Left ventricle myocardium inferior (tissue), 1 donor: ENCODE measurements around the gene IGF1. TPM values are rescaled to one million over a fixed set of nuclear protein-coding genes. Genes with fewer than 3 reads are reported as not detected.

Experiments
- DNase-seq: peaks from one replicate; pipeline ENCODE4 v3.0.0-alpha.2; 2020
- H3K27ac ChIP-seq: fragments of 200-600 bp; replicated peaks from 2 replicates; pipeline ENCODE4 v1.8.0; 2021
- H3K27me3 ChIP-seq: fragments of 200-600 bp; 2 replicates; pipeline ENCODE4 v1.8.0; 2021; ENCODE audit warnings: low read depth
- H3K36me3 ChIP-seq: fragments of 200-600 bp; 2 replicates; pipeline ENCODE4 v1.8.0; 2021
- H3K4me1 ChIP-seq: fragments of 200-600 bp; 2 replicates; pipeline ENCODE4 v1.8.0; 2021
- H3K4me3 ChIP-seq: fragments of 200-600 bp; 2 replicates; pipeline ENCODE4 v1.8.0; 2021; ENCODE audit warnings: mild to moderate bottlenecking, moderate library complexity
- H3K9me3 ChIP-seq: fragments of 200-600 bp; replicated peaks from 2 replicates; pipeline ENCODE4 v1.8.0; 2021
- CTCF ChIP-seq: fragments of 200-600 bp; IDR thresholded peaks from 2 replicates; pipeline ENCODE4 v1.8.0; 2021; ENCODE audit warnings: antibody characterized with exemption, mild to moderate bottlenecking, borderline replicate concordance
- intact Hi-C: fragments of 100-400 bp; cut with micrococcal nuclease; formaldehyde crosslinking; loops from one replicate; pipeline ENCODE4 v1.11.0; 2022
- total RNA-seq: library from RNA; stranded (reverse); fragmentation: NEBNext Ultra II Directional; extraction: Animal tissue kit (Norgen Biotek cat#: 25700); gene quantifications from one replicate; pipeline ENCODE4 v1.2.1, GENCODE V29; 2021
- donor health status: DM: no; HTN: yes; CAD: no; lungs with severe emphysema.

Gene IGF1
- total RNA-seq, 1 donor from 2014 or later = 5.8 TPM

DNA sequence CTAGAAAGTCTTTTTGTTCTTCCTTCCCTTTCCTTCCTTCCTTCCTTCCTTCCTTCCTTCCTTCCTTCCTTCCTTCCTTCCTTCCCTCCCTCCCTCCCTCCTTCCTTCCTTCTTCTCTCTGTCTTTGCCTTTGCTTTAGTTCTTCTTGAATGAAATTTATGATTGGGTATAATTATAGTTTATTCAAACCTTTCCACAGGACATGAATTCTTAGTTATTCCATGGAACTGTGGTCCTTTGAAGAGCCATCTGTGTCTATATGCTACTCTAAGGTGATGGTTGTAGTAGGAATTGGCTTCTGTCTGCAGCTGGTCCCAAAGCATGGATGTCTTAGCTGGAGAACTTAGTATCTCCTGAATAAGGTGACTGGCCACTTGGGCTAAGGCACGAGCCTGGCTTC is 64.8 kb downstream of the IGF1 start:
- no peaks in the 10 kb centered on the region for H3K36me3 ChIP-seq
- no peak for DNase-seq
- H3K4me3 ChIP-seq = no peak overlapping the region
- no peaks in the 10 kb centered on the region for H3K4me1 ChIP-seq
- intact Hi-C loops = no loop called here
- no peak overlapping the region for H3K27ac ChIP-seq
- H3K27me3 ChIP-seq = no peaks in the 10 kb centered on the region
- no peak for TF ChIP-seq CTCF
- no peaks in the 10 kb centered on the region for H3K9me3 ChIP-seq

DNA sequence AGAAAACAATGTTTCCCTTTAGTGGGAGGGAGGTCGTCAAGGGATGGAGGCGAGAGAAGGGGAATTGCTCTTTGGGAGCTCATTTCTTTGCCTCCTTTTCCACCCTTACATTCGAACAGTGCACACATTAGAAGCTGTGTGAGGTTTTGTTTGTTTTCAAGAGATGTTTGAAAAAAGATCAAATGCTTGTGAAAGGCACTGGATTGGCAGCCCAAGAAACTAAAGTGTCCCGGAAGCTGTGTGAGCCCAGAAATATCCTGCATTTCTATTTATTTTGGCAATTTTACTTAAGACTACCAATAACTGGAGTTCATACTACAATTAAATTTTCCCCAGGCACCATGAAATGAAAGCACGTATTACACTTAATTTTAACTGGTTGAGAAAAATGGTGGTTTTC is 67.0 kb downstream of the IGF1 start:
- Histone ChIP-seq H3K9me3 (no peaks in the 10 kb centered on the region), H3K27ac (no peak overlapping the region), H3K4me1 (no peaks in the 10 kb centered on the region), H3K36me3 (no peaks in the 10 kb centered on the region), H3K27me3 (no peaks in the 10 kb centered on the region), H3K4me3 (no peak overlapping the region)
- TF ChIP-seq CTCF = no peak
- intact Hi-C loops = no loop called here
- DNase-seq = no peak

- no peak for TF ChIP-seq CTCF
- Histone ChIP-seq H3K9me3 (no peaks in the 10 kb centered on the region), H3K27ac (no peak overlapping the region), H3K4me1 (peaks cover 11% of the 10 kb centered on the region), H3K36me3 (no peaks in the 10 kb centered on the region), H3K4me3 (no peak overlapping the region), H3K27me3 (no peaks in the 10 kb centered on the region)
- intact Hi-C loops = no loop called here
- DNase-seq = no peak
Measured at GRCh38 chr12:102410511-102410910, 69.9 kb downstream of the IGF1 start.

GRCh38 chr12:102408487-102409297 is 71.7 kb downstream of the IGF1 start:
- Histone ChIP-seq H3K36me3 (no peaks in the 10 kb centered on the region), H3K27ac (no peak overlapping the region), H3K27me3 (no peaks in the 10 kb centered on the region), H3K4me1 (peaks cover 11% of the 10 kb centered on the region), H3K9me3 (no peaks in the 10 kb centered on the region), H3K4me3 (no peak overlapping the region)
- intact Hi-C loops = no loop called here
- no peak for TF ChIP-seq CTCF
- DNase-seq = no peak

DNA sequence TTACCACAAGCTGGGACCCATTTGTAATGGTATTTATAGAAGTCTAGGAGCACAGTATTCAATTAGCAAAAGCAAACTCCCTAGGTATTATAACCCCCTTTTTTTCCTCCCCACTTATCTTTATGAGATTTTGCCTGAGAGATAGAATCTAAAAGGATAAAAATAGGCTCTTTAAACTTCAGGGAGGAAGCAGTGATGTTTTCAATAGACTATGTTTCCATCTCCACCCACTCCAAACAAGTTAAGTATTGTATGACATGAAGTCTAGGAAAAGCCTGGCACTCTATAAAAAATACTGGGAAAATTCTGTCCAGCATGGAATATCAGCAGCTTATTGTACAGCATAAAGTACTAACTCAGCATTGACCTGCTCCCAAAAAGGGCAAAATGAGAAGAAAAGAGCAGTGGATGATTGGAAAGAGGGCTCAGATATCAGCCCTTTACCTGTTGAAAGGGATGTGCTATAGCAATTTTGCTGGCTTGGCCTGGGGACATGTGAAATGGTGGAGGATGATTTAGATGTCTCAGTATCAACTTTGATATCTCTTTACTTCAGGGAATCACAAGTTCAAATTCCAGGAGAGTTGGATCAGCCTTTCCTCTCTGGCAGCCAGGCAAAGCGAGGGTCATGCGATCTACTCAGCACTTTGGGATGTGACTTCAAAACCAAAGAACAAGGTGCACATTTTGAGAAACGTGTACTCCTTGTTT is 72.4 kb downstream of the IGF1 start:
- Histone ChIP-seq H3K4me1 (peaks cover 11% of the 10 kb centered on the region), H3K36me3 (no peaks in the 10 kb centered on the region), H3K4me3 (no peak overlapping the region), H3K9me3 (no peaks in the 10 kb centered on the region), H3K27ac (no peak overlapping the region), H3K27me3 (no peaks in the 10 kb centered on the region)
- no peak for TF ChIP-seq CTCF
- intact Hi-C loops = no loop called here
- DNase-seq = no peak
